ENCODE results near the gene AMPD3.

Gene AMPD3

GRCh38 chr11:10504490-10504889 lies 49.4 kb downstream of the AMPD3 start:
- DNase-seq: no peak

DNA sequence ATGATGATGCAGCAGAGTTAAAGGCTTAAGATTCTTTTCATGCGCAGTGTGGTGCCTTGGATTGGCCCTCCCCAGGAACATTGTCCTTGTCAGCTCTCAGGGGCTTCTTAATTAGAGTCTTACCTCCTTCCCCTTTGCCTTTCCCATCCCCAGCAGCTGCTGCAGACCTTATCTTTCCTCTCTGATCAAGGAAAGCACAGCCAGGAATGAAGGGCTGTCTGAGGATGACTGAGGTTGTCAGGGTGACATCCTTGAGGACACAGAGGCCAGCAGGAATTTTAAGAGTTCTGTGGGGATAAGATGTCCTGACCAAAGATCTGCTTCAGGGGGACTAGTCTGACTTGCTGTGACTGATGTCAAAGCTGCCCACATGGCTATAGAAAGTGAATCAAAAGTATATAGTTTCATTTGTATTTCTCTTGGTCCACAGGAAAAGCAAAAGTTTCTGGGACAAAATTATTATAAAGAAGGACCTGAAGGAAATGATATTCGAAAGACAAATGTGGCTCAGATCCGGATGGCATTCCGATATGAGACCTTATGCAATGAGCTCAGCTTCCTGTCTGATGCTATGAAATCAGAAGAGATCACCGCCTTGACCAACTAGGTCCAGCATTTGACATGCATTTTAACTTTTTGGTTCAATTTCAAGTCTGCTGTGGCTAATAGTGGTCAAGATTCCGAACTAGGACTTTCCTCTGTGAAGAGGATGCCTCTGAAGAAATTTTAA lies 50.4 kb downstream of the AMPD3 start:
- no peak for DNase-seq

- DNase-seq: no peak
Measured at GRCh38 chr11:10506008-10506370, 50.9 kb downstream of the AMPD3 start.

DNA sequence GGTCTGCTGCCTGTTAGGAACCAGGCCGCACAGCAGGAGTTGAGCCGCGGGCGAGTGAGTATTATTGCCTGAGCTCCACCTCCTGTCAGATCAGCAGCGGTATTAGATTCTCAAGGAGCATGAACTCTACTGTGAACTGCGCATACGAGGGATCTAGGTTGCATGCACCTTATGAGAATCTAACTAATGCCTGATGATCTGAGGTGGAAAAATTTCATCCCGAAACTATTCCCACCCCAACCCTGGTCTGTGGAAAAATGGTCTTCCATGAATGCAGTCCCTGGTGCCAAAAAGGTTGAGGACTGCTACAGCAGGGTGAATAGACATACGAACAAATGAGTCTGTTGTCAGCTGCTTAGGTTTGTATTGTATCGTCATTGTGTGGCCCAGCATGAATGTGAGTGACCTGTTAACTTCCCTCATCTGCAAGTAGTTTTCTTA lies 56.1 kb downstream of the AMPD3 start:
- no peak for DNase-seq

- DNase-seq: no peak
Measured at GRCh38 chr11:10514202-10514601, 59.1 kb downstream of the AMPD3 start.

DNA sequence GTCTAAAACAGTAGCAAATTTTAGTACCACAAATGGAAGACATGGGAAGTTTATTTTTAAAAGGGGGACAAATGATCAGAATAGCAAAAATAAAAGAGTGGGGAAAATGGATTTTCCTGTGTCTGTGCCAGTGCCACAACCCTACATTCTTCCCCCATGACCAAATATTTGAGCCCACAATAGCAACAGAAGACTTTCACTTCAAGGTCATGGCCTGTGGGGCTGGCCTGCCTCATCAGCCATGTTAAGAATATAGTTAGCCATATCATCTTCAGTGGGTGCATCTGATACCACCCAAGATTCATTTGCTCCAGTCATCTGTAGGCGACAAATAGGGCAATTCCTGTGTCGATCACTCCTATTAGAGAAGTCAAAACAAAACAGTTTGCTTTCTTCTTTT lies 59.6 kb downstream of the AMPD3 start:
- DNase-seq: no peak

- no peak for DNase-seq
Measured at GRCh38 chr11:10515418-10515817, 60.4 kb downstream of the AMPD3 start.

DNA sequence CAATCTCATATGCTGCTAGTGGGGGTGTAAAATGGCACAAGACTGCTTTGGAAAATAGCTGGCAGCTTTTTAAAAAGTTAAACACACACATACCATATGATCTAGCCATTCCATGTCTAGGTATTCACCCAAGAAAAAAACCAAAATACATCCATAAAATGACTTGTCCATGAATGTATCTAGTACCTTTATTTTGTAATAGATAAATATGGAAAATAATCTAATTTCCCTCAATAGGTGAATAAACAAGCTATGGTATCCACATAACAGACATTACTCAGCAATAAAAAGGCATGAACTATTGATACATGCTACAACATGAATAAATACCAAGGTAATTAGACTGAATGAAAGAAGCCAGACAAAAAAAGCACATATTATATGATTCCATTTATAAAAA lies 63.1 kb downstream of the AMPD3 start:
- DNase-seq: no peak

DNA sequence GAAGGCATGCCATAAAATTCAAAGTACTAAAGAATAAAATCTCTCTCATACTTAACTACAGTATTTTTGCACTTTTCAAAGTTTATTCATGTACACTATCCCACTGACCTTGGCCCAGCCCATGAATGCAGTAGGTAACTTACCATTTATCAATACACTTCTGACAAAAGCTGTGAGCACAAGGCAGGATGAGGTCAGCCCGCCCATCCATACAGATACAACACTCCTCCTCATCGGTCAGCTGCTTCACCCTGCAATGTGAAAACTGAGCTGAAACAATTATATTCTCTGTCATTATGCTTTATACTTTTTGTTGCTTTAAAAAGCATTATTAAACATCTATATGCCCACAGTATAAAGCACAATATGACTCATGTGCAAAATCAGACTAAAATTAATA lies 63.8 kb downstream of the AMPD3 start:
- no peak for DNase-seq

DNA sequence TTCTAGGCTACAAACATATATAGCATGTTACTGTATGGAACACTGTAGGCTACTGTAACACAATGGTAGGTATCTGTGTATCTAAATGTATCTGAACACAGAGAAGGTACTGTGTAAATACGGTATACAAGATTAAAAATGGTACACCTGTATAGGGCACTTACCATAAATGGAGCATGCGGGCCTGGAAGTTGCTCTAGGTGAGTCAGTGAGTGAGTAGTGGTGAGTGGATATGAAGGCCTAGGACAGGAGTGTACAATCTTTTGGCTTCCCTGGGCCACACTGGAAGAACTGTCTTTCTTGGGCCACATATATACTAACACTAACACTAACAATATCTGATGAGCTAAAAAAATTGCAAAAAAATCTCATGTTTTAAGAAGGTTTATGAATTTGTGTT lies 64.6 kb downstream of the AMPD3 start:
- no peak for DNase-seq

GRCh38 chr11:10520562-10520961 lies 65.5 kb downstream of the AMPD3 start:
- no peak for DNase-seq

DNA sequence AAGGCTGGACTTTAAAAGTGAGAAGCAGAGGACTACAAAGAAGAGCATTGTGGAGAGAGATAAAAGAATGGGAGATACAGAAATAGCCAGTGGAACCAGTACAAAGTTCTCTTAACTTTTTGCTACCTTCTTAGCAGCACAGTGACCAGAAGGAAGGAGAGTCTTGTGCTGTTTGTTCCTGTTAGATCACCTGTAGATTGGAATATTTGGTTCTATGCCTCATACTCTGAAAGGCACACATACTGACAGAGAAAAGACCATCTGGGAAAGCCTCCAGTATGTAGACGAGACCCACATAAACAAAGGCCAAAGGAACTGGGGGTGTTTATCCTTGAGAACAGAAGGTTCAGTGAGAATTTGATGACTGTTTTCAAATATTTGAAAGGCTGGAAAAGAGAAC lies 67.2 kb downstream of the AMPD3 start:
- no peak for DNase-seq

GRCh38 chr11:10522921-10523320 lies 67.9 kb downstream of the AMPD3 start:
- no peak for DNase-seq

DNA sequence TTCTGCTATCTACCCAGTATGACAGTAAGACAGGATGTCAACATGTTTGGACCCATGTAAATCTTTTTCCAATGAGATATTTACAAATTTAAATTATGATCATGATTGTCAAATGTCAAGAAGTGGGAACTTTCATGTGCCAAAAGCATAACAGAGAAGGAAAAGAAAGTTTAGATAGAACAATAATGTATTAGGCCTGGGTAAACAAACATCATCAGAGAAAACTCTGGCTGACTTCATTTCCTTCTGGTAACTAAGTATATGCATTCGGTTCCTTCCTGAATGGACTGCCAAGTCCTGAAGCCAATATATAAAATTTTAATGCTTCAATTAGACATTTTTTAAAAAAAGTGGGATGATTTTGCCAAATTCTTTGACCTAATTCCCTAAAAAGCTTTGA lies 69.4 kb downstream of the AMPD3 start:
- DNase-seq: no peak

DNA sequence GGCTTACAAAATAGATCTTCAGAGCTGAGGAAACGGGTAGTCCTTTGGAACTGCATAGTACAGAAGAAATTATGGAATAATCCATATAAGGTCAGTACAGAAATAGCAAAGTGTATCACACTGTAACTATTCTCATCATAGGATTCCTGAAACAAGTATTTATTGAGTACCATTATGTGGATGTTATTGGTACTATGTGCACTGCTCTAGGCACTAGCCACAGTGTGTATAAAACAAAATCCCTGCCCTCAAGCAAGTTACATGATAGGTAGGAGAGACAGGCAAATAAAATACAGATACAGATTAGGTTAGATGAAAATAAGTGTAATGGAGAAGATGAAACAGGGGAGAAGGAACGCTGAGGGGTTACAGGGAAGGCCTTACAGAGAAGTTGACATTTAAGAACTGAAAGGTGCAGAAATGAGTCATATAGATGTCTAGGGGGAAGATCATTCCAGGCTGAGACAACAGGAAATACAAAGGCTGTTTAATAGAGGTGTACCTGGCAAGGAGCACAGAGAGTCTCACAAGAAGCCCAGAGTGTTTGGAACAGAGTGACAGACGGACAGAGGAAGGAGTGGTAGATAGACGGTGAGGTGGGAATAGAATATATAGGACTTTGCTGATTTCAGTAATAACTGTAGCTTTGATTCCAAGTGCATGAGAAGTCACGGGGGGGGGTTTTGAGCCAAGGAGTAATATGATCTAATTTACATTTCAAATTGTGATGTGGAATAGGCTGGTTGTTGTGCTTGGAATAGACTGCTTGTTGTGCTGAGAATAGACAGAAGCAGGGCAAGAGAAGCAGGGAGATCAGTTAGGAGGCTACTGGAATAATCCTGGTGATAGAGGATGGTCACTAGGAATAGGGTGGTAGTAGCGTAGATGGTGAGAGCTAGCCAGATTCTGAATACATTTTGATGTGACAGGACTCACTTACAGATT lies 72.2 kb downstream of the AMPD3 start:
- no peak for DNase-seq

DNA sequence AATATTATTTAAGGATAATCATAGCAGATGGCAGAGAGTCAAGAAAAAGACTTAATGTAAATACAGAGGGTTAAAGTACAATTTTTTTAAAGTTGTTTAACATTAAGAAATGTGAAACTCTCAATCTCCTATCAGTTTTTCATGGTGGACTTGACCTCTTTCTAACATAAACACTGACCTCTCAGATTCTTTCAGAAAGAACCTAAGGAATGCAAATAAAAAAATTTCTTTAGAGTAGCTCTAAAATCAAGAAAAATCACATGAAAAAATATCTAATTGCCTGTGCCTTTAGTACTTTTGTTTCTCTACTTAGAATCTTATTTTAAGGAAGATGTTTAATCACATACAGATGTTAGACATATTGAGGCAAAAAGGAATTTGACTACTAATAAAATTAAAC lies 73.1 kb downstream of the AMPD3 start:
- DNase-seq: no peak

DNA sequence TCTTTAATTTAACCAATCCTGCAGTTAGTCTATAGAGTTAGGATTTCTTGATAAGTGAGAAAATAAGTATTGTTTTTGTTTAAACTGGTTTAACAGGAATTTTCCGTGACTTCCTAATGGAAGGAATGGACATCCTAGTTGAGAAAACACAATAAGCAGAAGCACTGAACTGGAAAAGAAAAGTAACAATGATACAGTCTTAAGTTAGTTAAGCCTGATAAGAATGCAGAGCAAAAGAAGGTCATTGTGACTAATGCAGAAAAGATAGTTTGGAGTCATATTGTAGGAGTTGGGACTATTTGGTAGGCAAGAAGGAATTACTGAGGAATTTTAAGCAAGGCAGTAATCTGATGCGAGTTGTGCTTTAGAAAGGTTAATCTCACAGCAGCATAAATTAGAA lies 74.2 kb downstream of the AMPD3 start:
- DNase-seq: peak; percentile 20

GRCh38 chr11:10532526-10532925 lies 77.5 kb downstream of the AMPD3 start:
- DNase-seq: no peak

DNA sequence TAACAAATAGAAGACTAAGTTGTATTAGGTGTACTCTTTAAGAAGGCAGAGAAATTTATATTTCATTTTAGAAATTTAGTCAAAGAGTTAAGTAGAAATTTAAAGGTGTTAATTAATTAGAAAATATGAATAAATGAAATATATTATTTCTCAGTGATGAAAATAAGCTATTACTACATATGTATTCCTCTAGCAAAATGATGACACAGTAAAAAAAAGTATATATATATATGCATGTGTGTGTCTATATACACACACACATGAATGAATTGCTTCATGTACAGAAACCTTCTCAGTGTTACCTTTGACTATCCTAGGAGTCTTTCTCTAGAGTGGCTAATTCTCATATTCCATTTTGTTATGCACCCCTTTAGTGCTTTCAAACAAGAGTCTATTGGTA lies 78.3 kb downstream of the AMPD3 start:
- DNase-seq: no peak

DNA sequence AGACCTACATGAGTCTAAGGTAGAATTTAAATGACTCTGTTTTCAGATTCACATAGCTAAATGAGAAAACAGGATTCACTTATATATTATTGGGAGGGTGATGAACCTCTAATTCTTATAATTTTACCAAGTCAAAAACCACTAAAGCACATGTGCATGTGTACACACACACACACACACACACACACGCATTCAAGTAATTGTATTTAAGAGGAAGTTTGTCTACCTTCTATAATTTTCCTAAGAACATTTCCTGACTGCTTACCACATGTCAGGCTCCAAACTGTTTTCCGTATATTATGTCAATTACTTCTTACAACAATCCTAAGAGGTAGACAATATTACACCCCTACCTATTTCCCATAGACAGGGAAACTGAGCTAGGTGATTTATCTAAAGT lies 79.3 kb downstream of the AMPD3 start:
- no peak for DNase-seq

- DNase-seq: no peak
Measured at GRCh38 chr11:10537600-10537999, 82.5 kb downstream of the AMPD3 start.

- no peak for DNase-seq
Measured at GRCh38 chr11:10538924-10539323, 83.9 kb downstream of the AMPD3 start.

DNA sequence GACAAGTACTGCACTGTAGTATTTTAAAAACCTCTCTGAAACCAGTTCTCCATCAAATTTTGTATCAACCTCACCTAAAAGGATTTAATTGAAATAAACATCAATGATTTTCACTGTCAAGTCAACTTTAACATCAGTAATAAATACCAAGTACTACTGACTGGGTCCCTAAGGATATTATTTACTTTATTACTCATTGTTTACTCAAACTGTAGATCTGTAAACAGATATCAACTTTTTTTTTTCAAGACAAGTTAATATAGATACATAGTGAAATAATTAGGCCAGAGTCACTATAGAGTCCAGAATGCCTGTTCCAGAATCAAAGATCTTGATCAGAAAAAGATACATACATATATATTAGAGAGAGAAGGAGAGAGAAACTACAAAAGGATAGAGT lies 84.3 kb downstream of the AMPD3 start:
- DNase-seq: no peak

GRCh38 chr11:10540546-10540914 lies 85.5 kb downstream of the AMPD3 start:
- DNase-seq: peak; percentile 21

Measured in fibroblast of skin of right quadriceps (primary cell).